Urinary bladder (tissue), 4 donors: Measurements from ENCODE around the gene RHEBL1. TPM values are rescaled to one million over a fixed set of nuclear protein-coding genes. Genes with fewer than 3 reads are reported as not detected.
"Not testable (repeated sequence)": the region's sequence is repeated elsewhere in the genome, so short reads cannot be mapped to it uniquely, and the experiment has no call there.

Experiments
- DNase-seq: peaks from one replicate; pipeline ENCODE4 v3.0.0-alpha.2; 2015; ENCODE audit errors: extremely low spot score
- H3K27ac ChIP-seq: one replicate; pipeline ENCODE4 v1.5.1; 2013; ENCODE audit warnings: low read depth, mild to moderate bottlenecking, moderate library complexity
- H3K36me3 ChIP-seq: one replicate; pipeline ENCODE4 v1.6.1; 2013; ENCODE audit warnings: mild to moderate bottlenecking, moderate library complexity; ENCODE audit not compliant: insufficient read depth
- H3K4me1 ChIP-seq: one replicate; pipeline ENCODE4 v1.6.1; 2013; ENCODE audit warnings: mild to moderate bottlenecking, moderate library complexity; ENCODE audit not compliant: insufficient read depth
- H3K4me3 ChIP-seq: one replicate; pipeline ENCODE4 v1.5.1; 2013; ENCODE audit warnings: low read depth, low read length
- WGBS: extraction: QIAGEN DNeasy Blood & Tissue Kit; methylation state at CpG from one replicate; pipeline ENCODE4 v1.1.7; 2013; 5-methylcytosine and 5-hydroxymethylcytosine counted together
- polyA plus RNA-seq: library from polyadenylated mRNA; stranded (reverse); fragments of 200-250 nt; gene quantifications from one replicate; pipeline ENCODE4 v1.2.3, GENCODE V29; 2013
- total RNA-seq: library from RNA; depleted of rRNA; stranded (reverse); fragments of >200 nt; gene quantifications from one replicate; pipeline ENCODE4 v1.2.3, GENCODE V29; 2014
- donor health status: healthy with polysubstance abuse.
- donor health status: healthy.

RHEBL1 gene
- total and polyA plus RNA-seq, 2 donors: 0.68 TPM; not detected in 1

DNA sequence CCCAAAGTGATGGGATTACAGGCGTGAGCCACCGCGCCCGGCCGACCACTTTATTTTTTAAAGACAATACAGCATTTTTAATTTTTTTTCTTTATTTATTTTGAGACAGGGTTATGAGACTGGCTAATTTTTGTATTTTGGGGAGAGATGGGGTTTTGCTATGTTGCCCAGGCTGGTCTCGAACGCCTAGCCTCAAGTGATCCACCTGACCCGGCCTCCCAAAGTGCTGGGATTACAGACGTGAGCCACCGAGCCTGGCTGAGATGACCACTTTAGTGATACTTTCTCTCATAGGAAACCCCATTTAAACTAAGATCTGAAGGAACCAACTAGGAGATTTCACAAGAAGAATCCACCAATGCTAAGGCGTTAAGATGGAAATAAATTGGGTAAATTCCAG, 1.2 kb upstream of the RHEBL1 start:
- WGBS: 94% methylated on average over 11 of the region's 11 CpGs
- Histone ChIP-seq H3K27ac (no peak overlapping the region), H3K36me3 (no peaks in the 10 kb centered on the region), H3K4me1 (peaks cover 2% of the 10 kb centered on the region), H3K4me3 (no peak overlapping the region)
- no peak for DNase-seq

DNA sequence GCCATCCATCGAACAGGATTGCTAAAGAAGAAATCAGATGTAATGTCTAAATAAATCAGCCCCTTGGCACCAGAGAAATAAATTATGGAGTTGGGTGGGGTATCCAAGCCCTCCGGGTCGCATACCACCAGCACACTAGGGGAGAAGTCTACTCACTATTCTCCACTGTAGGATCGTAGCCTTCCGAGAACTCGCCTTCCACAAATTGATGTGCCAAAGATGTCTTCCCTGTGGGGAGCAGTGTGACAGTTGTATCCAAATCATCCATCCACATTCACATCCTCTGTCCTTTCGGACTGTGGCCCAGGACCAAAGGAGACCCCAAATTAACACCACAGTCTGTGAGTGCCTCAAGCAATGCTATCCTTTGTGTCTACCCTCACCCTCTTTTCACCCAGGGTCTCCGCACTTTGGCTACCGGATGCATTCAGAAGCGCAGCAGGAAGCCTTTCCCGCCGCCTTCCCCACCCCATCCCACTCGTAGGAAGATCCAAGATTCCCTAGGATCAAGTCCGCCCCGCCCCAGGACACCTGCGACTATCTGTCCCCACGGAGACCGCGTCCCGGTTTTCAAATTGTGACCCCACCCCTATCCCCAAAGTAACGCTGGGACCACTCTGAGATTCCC, 786 bp downstream of the RHEBL1 start:
- Histone ChIP-seq H3K36me3 (no peaks in the 10 kb centered on the region), H3K4me1 (peaks cover 2% of the 10 kb centered on the region), H3K4me3 (peak overlapping the region; percentile 71), H3K27ac (no peak overlapping the region)
- no peak for DNase-seq
- WGBS: 18% methylated on average over 21 of the region's 21 CpGs

- H3K36me3 ChIP-seq: no peaks in the 10 kb centered on the region
- no peak for DNase-seq
- 61% methylated on average over 4 of the region's 4 CpGs for WGBS
- H3K27ac ChIP-seq: no peak overlapping the region
- H3K4me1 ChIP-seq: peaks cover 2% of the 10 kb centered on the region
- H3K4me3 ChIP-seq: no peak overlapping the region
Observed at GRCh38 chr12:49066120-49066519, 3.7 kb downstream of the RHEBL1 start.

DNA sequence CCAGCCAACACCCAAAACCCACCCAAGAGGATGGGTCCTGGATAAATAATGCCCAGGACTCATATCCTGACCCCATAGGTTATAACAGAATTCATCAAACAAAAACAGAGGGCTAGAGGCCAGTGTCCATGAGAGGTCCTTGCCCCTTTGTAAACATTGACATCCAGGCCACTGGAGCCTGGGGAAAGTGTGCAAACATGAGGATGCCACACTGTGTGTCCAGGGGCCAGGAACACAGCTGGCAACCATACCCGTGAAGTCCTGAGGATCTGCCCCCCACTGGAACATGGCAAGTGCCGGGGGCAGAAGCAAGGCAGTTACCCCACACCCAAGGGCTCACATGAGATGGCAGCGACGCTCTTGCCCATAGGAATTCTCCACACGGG, 5.0 kb downstream of the RHEBL1 start:
- Histone ChIP-seq H3K4me3 (no peak overlapping the region), H3K36me3 (no peaks in the 10 kb centered on the region), H3K27ac (no peak overlapping the region), H3K4me1 (no peaks in the 10 kb centered on the region)
- DNase-seq: no peak
- 91% methylated on average over 5 of the region's 5 CpGs for WGBS

DNA sequence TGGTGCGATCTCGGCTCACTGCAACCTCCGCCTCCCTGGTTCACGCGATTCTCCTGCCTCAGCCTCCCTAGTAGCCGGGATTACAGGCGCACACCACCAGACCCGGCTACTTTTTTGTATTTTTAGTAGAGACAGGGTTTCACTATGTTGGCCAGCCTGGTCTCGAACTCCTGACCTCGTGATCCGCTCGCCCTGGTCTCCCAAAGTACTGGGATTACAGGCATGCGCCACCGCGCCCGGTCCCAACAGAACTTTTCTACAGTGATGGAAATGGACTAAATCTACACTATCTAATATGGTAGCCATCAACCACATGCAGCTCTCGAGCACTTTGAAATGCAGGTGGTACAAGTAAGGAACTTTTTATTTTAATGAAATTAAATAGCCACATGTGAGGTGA, 7.9 kb downstream of the RHEBL1 start:
- H3K4me1 ChIP-seq, H3K27ac ChIP-seq, DNase-seq, H3K4me3 ChIP-seq, H3K36me3 ChIP-seq: not testable (repeated sequence)
- 91% methylated on average over 17 of the region's 17 CpGs for WGBS

GRCh38 chr12:49061157-49061650, 8.6 kb downstream of the RHEBL1 start:
- Histone ChIP-seq H3K36me3 (no peaks in the 10 kb centered on the region), H3K4me1 (no peaks in the 10 kb centered on the region), H3K27ac (no peak overlapping the region), H3K4me3 (peak overlapping the region; percentile 96)
- WGBS: 7% methylated on average over 16 of the region's 16 CpGs
- no peak for DNase-seq

DNA sequence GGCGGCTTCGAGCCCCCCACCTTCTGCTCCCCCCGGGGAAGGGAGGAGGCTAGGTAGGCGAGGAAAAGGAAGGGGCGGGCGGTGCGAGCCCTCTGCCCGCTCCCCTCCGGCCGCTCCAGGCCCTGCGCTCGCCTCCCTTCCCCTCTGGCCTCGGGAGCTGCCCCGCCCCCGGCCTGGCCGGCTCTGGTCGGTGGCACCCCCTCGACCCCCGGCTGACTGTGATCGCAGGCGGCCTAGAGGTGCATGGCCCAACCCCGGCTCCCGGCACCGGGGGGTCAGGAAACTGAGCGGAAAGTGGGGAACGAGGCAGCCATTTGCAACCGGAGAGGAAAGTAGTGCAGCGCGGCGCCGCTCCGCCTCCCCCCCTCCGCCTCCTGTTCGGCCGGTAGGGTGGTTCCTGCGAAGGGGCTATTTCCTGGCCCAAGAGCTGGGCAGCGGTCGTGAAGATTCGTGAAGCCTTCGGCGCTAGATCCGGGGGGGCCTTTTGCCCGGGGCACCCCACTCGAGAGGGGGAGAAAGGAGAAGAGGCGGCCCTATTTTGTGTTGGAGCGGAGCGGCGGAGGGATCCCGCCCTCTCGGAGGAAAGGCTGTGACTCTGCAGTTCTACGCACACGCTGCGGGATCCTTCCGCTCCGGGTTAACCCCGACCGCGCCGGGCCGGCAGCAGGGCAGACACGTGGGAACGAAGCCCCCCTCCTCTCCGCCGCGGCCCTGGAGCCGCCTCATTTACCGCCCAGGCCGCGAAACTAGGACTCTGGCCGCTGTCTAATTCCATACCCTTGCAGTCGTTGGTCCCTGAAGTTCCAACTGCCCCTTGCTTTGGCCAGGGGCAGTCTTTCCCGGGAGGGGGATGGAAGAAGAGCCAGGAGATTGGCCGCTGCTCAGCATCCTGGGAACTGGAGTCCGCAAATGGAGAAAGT, 9.3 kb downstream of the RHEBL1 start, which contains the start of gene KMT2D:
KMT2D (minus strand) TSS at position 558 of the 920 bp plus-strand sequence. CDS start 5,470 bp downstream, outside the sequence.
- DNase-seq: peak; percentile 84
- under 1% methylated on average over 73 of the region's 74 CpGs for WGBS
- no peaks in the 10 kb centered on the region for H3K36me3 ChIP-seq
- no peaks in the 10 kb centered on the region for H3K4me1 ChIP-seq
- H3K27ac ChIP-seq: peak within 1 kb of the TSS; percentile 97
- H3K4me3 ChIP-seq: peak within 1 kb of the TSS; percentile 96

DNA sequence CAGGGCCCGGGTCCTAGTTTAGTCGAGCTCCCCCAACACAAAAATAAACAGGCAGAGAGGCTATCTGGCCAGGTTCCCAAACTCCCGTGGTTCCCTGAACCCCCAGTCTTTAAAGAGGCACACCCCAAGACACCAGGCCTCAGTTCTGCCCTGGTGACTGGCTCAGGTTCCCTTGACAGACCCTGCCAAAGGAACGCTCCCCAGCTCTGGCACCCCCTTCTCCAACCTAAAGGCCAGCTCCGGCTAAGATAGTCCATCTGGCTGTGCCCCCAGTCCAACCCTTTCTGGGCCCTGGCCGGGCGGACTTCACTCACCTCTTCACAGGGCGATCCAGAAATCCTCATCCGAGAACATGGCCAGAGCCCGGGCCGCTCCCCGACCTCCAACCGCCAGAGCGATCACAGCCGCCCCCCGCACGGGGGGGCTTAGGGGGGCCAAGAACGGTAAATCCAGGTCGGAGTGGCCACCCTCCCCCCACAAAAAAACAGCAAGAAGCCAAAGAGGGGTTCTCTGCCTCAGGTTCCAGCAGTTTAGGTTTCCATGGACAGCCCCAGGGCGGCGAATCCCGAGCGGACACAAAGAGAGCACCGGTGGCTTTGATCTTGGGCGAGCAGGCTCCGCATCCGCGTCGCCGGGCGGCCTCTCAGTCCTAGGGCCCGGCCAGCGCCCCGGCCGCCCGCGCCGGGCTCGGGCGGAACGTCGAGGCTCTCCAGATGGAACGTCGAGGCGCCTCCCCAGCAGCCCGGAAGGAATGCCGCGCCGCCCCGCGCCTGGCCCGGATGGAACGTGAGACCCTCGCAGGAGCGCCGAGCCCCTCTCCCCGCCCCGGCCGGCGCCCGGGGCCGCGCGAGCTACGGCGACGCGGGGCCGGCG, 10.2 kb downstream of the RHEBL1 start:
- peak overlapping the region; percentile 97 for H3K27ac ChIP-seq
- under 1% methylated on average over 70 of the region's 70 CpGs for WGBS
- peaks cover 3% of the 10 kb centered on the region for H3K36me3 ChIP-seq
- H3K4me3 ChIP-seq: peak overlapping the region; percentile 96
- no peak for DNase-seq
- no peaks in the 10 kb centered on the region for H3K4me1 ChIP-seq

- peak overlapping the region; percentile 96 for H3K4me3 ChIP-seq
- peaks cover 3% of the 10 kb centered on the region for H3K36me3 ChIP-seq
- WGBS: 0% methylated on average over 1 of the region's 1 CpG
- no peak for DNase-seq
- no peak overlapping the region for H3K27ac ChIP-seq
- H3K4me1 ChIP-seq: no peaks in the 10 kb centered on the region
Observed at GRCh38 chr12:49059045-49059298, 10.8 kb downstream of the RHEBL1 start.

- no peak for DNase-seq
- H3K4me3 ChIP-seq: peak overlapping the region; percentile 96
- peaks cover 3% of the 10 kb centered on the region for H3K36me3 ChIP-seq
- 7% methylated on average over 5 of the region's 5 CpGs for WGBS
- H3K27ac ChIP-seq: no peak overlapping the region
- no peaks in the 10 kb centered on the region for H3K4me1 ChIP-seq
Observed at GRCh38 chr12:49058366-49059044, 11.3 kb downstream of the RHEBL1 start.

GRCh38 chr12:49057888-49058287, 11.9 kb downstream of the RHEBL1 start:
- H3K36me3 ChIP-seq: peaks cover 3% of the 10 kb centered on the region
- no peak for DNase-seq
- H3K4me3 ChIP-seq: peak overlapping the region; percentile 96
- peak overlapping the region; percentile 33 for H3K27ac ChIP-seq
- no peaks in the 10 kb centered on the region for H3K4me1 ChIP-seq
- WGBS: 7% methylated on average over 4 of the region's 4 CpGs

GRCh38 chr12:49055978-49056754, 13.6 kb downstream of the RHEBL1 start:
- 48% methylated on average over 7 of the region's 7 CpGs for WGBS
- Histone ChIP-seq H3K27ac (no peak overlapping the region), H3K4me1 (no peaks in the 10 kb centered on the region), H3K36me3 (peaks cover 7% of the 10 kb centered on the region), H3K4me3 (no peak overlapping the region)
- DNase-seq: no peak
